GM18873 (cell line): ENCODE results near the gene CDC26.
A peak's percentile ranks its signal among the peaks of the same experiment; 100 is the strongest.
"Not testable (repeated sequence)": the region's sequence is repeated elsewhere in the genome, so short reads cannot be mapped to it uniquely, and the experiment has no call there.

Experiments
- ATAC-seq: cut with Tn5 transposase; IDR thresholded peaks from one replicate; pipeline ENCODE4 v1.9.1; 2021; ENCODE audit warnings: mild to moderate bottlenecking, moderate library complexity, moderate number of reproducible peaks; ENCODE audit not compliant: unreplicated experiment, low FRiP score

Gene CDC26

GRCh38 chr9:113244556-113244955 is 30.8 kb downstream of the CDC26 start:
- no peak for ATAC-seq

GRCh38 chr9:113241161-113241560 is 34.2 kb downstream of the CDC26 start:
- ATAC-seq: no peak

GRCh38 chr9:113238859-113239232 is 36.5 kb downstream of the CDC26 start:
- no peak for ATAC-seq

GRCh38 chr9:113238202-113238858 is 37.0 kb downstream of the CDC26 start:
- no peak for ATAC-seq

- ATAC-seq: no peak
Observed at GRCh38 chr9:113237026-113237425, 38.3 kb downstream of the CDC26 start.

GRCh38 chr9:113235701-113236255 is 39.6 kb downstream of the CDC26 start:
- not testable (repeated sequence) for ATAC-seq

- ATAC-seq: no peak
Observed at GRCh38 chr9:113231701-113232100, 43.7 kb downstream of the CDC26 start.

DNA sequence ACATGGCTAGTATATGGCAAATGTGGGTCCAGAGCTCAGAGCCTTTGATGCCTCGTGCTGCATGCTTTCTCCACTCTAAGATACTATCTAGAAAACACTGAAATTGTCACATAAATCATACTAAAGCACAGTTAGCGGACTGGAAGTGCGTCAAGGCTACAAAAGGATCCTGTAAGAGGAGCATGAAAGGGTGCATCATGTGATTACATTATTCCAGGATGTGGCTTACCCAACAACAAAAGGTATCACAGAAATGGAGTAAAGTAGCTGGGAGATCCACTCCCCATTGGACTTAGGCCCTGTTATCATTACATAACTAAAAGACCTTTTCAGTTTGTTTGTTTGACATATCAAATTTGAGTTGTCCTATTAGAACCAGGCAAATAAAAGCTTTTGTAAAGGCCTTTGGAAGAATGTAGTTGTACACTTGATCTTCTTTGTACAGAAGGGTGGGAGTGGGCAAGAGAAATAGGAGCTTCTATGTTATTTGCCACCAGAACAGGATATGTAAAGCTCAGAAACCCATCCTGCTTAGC is 47.2 kb downstream of the CDC26 start:
- no peak for ATAC-seq

- ATAC-seq: no peak
Observed at GRCh38 chr9:113227436-113227835, 47.9 kb downstream of the CDC26 start.

DNA sequence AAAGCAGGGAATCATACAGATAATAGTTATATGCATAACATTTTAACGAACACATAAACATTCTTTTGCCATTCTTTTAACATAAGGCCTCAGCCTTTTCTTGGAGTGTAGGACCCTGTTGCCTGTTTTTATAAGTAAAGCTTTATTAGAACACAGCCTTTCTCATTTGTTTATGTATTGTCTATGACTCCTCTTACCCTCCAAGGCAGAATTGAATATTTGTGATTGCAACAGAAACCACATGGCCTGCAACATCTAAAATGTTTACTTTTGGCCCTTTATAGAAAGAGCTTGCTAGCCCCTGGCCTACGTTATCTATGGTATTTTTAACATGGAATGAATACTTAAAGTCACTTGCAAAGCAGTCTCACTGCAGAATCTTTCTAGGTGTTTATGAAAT is 51.4 kb downstream of the CDC26 start:
- no peak for ATAC-seq

DNA sequence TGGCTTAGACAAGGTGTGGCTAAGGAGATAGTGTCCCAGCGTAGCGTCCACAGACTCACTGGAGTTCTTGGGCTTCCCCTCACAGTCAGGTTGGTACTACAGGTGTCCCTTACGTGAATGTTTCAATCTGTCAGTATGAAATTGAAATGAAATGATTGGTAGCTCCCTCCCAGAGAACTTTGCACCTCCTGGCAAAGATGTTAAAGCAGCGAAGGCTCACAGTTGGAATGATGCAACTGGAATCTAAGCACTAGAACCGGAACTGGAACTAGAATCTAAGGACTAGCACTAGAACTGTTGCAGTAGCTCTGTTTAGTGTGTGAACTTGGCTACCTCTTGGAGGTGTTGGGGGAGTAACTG is 52.9 kb downstream of the CDC26 start:
- no peak for ATAC-seq

DNA sequence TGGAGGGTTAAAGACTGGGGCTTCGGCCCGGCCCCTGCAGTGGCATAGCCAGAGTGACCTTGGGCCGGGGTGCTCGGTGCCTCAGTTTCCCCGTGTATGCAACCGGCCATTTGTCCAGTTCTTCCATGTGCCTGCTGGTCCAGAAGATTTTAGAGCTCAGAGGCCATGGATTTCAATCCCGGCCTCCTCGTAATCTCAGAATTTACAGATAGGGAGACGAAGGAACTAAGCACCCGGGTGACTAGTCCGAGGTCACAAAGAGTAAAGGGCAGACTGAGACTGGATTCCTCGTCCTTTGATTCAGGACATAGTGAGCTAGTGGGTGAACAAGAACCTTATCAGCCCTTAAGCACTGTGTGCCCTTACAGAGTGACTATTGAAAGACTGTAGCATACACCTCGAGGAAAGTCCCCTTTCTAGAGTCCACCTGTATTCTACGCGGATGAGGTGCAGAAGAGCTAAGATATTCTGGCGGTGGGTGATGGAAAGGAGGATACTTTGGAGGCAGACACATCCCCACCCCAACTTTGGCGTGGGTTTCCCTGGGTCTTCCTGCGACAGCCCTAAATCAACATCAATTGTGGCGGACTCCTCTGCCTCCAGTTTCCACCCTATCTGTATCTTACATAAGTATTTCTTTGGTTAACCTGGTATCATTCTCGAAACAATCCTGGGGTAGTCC is 53.4 kb downstream of the CDC26 start:
- no peak for ATAC-seq

- ATAC-seq: peak; percentile 77
Observed at GRCh38 chr9:113221003-113221799, 54.2 kb downstream of the CDC26 start, which contains the start of the genes FKBP15 and SLC31A1. FKBP15 (minus strand) TSS chr9:113221277; CDS start chr9:113221243, 34 bp downstream. SLC31A1 (plus strand) TSS chr9:113221544; CDS start chr9:113256149, 34,605 bp downstream.

DNA sequence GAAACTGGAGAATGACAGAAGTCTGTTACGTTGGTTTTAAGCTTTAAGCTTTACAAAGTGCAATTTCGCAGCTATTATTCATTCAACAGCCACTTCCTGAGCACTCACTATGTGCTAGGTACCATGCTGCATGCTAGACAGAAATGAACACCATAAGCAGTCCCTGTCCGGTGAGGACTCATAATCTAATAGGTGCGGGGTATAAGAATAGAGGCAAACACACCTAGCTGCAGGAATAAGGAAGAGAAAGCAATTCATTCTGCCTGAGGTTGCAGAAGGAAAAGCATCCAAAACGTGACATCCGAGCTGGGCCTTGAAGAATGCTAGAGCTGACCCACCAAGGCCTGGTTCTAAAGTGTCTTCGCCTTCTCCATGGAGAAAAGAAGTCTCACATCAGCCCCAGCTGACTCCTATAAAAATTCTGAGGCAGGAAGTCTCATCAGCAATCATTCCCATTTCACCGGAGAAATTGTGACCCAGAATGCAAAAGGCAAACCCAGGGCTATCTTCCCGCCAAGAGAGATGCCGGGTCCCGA is 54.8 kb downstream of the CDC26 start:
- ATAC-seq: no peak

GRCh38 chr9:113219969-113220368 is 55.4 kb downstream of the CDC26 start:
- ATAC-seq: peak; percentile 67

- ATAC-seq: peak; percentile 37
Observed at GRCh38 chr9:113219186-113219936, 56.0 kb downstream of the CDC26 start.
